Stimulated activated CD8-positive, alpha-beta memory T cell treated with anti-CD3 and anti-CD28 coated beads, Interleukin-12 subunit alpha, Interleukin-12 subunit beta, amount 100 ng/mL, for 24 hours (primary cell): Measurements from ENCODE around the gene PRKAR1A.
A peak's percentile ranks its signal among the peaks of the same experiment; 100 is the strongest.
"Not testable (repeated sequence)": the region's sequence is repeated elsewhere in the genome, so short reads cannot be mapped to it uniquely, and the experiment has no call there.

ENCODE experiments used
- DNase-seq: peaks from one replicate; pipeline ENCODE4 v3.0.0-alpha.2; 2020; ENCODE audit errors: extremely low read depth

The PRKAR1A gene

DNA sequence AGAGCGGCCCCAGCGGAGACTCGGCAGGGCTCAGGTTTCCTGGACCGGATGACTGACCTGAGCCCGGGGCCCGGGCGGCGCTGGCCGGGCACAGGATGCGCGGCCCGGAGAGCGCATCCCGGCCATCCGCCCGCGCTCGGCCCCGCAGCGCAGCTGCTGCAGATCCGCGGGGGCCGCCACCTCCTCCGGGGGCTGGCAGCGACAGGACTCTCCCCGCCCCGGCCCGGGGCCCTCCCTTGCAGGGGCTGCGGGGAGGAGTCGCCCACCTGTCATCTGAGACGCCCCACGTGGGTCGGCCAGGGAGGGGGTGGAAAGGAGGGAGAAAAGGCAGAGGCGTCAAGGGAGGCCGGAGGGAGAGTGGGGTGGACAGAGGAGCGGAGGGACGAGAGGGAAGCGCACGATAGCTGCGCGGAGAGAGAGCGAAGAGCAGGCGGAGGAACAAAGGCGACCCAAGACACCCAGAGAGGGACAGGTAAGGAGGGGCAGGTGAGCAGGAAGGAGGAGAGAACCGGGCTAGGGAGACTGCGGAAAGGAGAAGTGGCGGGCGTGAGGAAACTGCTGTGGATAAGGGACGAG, 471 bp upstream of the PRKAR1A start:
- DNase-seq = peak; percentile 45

- DNase-seq = no peak
Measured at GRCh38 chr17:68512960-68513474, 787 bp downstream of the PRKAR1A start.

DNA sequence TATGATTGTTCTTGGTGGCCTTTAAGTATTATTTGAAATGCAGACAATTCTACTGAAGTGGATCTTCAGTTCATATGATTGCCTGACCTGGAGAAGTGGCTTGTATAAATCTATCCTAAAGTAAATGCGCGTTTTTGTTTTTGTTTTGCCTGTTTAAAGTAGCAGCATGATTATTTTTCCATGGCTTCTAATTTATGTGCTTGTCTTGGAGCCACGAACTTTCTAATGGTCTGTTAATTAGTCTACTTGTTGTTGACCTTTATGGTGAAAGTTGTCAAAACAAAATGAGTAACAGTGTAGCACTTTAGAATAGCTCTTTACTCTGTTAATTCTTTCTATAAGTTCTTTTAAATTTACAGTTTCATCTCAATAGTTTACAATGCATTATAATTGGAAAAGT, 1.7 kb downstream of the PRKAR1A start:
- DNase-seq = no peak

DNA sequence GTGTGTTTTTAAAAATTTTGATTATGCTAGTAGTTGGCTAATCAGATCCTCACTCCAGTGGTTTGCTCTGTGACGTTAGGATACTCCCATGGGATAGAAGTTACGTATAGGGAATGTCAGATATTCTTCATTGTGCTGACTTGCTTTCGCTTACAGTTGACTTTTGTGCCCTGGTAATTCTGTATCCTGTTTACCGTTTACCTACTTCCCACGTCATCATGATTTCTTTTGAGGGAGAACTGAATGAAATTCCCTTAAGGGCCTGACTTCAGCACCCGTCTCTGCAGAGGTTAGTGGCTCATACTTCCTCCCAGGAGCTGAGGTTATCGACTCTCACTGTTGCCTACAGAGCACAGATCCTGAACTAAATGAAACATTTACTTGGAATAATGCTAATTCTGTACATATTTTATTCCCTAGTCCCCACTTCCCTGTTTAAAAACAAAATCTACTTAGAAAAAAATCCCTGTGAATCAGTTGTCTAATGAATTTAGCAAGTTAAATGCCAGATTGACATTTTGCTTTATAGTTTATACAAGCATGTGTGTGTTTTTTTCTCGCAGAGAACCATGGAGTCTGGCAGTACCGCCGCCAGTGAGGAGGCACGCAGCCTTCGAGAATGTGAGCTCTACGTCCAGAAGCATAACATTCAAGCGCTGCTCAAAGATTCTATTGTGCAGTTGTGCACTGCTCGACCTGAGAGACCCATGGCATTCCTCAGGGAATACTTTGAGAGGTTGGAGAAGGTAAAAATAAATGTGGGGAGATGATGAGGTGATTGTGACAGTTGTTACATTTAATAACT, 2.8 kb downstream of the PRKAR1A start:
- no peak for DNase-seq

- DNase-seq = no peak
Measured at GRCh38 chr17:68516732-68517131, 4.5 kb downstream of the PRKAR1A start.

DNA sequence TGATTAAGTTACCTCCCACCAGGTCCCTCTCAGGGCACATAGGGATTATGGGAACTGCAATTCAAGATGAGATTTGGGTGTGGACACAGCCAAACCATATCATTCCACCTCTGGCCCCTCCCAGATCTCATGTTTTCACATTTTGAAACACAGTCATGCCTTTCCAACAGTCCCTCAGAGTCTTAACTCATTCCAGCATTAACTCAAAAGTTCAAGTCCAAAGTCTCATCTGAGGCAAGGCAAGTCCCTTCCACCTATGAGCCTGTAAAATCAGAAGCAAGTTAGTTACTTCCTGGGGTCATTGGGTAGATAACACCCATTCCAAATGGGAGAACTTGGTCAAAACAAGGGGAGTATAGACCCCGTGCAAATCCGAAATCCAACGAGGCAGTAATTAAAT, 5.4 kb downstream of the PRKAR1A start:
- DNase-seq = not testable (repeated sequence)

DNA sequence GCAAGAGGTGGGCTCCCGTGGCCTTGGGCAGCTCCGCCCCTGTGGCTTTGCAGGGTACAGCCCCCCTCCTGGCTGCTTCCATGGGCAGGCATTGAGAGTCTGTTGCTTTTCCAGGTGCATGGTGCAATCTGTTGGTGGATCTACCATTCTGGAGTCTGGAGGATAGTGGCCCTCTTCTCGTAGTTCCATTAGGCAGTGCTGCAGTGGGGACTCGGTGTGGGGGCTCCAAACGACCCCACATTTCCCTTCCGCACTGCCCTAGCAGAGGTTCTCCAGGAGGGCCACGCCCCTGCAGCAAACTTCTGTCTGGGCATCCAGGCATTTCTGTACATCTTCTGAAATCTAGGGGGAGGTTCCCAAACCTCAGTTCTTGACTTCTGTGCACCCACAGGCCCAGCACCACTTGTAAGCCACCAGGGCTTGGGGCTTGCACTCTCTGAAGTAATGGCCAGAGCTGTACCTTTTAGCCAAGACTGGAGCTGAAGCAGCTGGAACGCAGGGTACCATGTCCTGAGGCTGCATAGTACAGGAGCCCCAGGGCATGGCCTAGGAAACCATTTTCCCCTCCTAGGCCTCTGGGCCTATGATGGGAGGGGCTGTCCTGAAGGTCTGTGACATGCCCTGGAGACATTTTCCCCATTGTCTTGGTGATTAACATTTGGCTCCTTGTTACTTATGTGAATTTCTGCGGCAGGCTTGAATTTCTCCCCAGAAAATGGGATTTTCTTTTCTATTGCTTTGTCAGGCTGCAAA, 6.0 kb downstream of the PRKAR1A start:
- no peak for DNase-seq

- DNase-seq = not testable (repeated sequence)
Measured at GRCh38 chr17:68519051-68519450, 6.8 kb downstream of the PRKAR1A start.

GRCh38 chr17:68519911-68520310, 7.7 kb downstream of the PRKAR1A start:
- DNase-seq = no peak

- DNase-seq = no peak
Measured at GRCh38 chr17:68522266-68522665, 10.0 kb downstream of the PRKAR1A start.

- DNase-seq = no peak
Measured at GRCh38 chr17:68526548-68526947, 14.3 kb downstream of the PRKAR1A start.

- no peak for DNase-seq
Measured at GRCh38 chr17:68527314-68527713, 15.1 kb downstream of the PRKAR1A start.

DNA sequence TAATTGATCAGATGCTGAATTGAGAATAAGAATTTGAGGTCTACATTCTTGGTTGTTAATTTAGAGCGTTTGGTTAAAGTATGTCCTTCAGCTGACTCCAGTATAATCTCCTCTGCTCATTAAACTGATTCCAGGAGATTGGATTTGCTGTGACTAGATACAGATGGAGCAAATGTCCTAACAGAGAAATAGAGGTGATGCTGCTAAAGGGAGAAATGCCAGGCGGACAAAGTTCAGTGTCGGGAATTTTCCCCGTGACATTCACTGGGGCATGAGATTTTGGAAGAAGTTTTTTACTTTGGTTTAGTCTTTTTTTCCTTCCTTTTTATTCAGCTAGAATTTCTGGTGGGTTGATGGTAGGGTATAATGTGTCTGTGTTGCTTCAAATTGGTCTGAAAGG, 19.0 kb downstream of the PRKAR1A start:
- no peak for DNase-seq

DNA sequence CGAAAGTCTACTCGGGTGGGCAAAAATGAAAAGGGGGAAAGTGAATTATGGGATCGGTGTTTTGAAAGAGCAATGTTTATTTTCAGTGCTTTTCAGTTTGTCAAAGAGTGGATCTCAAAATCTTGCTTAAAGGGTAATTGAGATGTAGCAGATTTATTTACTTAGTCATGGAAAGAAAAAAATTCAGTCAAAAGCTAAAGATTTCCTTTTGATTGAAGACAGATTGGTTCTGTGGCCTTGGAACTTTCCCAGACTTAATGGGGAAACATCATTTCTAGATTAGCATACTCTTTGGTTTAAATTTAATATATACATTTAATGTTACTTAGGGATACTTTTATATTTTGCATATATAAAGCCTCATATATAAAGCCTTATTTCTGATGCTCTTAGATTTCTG, 20.6 kb downstream of the PRKAR1A start:
- no peak for DNase-seq

DNA sequence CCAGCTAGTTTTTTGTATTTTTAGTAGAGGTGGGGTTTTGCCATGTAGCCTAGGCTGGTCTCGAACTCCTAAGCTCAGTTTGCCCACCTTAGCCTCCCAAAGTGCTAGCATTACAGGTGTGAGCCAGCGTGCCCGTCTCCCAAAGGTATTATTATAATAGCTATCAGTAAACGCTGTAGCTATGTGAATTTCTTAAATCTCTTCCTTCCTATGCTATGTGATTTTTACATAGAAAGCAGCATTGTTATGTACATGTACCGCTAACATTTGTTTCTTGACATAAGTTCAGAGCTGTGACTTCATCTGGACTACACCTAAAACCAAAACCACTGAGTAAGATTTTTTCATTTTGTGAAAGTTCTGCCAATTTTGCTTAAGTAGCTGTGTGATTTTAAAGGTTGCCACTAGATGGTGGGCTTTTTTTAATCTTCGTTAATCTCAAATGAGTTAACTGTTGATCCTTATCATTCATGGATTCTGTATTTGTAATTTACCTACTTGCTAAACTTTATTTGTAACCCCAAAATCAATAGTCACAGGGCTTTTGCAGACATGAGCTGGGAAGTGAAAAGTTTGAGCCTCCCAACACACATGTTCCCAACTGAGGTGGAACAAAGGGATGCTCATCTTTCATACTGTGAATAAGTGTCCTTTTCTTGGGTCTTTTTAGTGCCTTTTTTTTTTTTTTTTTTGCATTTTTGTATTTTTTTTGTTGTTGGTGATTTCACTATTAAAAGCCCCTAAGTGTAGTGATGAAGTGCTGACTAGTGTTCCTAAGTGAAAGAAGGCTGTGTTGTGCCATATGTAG, 21.9 kb downstream of the PRKAR1A start:
- DNase-seq = no peak

- no peak for DNase-seq
Measured at GRCh38 chr17:68534695-68535088, 22.5 kb downstream of the PRKAR1A start.

GRCh38 chr17:68535922-68536321, 23.7 kb downstream of the PRKAR1A start:
- DNase-seq = no peak

GRCh38 chr17:68539548-68540467, 27.6 kb downstream of the PRKAR1A start:
- DNase-seq = no peak

DNA sequence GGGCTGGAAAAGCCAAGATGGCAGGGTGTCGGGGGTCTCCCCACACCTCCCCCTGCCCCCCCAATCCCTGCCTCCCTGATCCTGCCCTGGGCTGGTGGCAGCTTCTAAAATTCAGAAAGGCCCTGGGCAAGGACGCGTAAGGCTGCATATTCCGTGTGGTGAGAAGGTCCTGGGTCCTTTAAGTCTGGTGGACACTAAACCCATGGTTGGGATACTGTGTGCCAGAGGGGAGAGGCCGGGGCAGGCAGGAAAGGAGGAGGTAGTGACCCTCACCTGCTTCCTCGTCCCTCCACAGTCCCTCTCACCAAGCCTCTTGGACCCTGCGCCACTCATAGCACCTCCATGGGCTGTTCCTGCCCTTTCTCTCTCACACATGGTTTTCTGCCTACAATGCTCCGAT, 28.8 kb downstream of the PRKAR1A start:
- no peak for DNase-seq

GRCh38 chr17:68541816-68542215, 29.6 kb downstream of the PRKAR1A start:
- DNase-seq = no peak
